ENCODE measurements around the gene GULP1.

GULP1 gene

DNA sequence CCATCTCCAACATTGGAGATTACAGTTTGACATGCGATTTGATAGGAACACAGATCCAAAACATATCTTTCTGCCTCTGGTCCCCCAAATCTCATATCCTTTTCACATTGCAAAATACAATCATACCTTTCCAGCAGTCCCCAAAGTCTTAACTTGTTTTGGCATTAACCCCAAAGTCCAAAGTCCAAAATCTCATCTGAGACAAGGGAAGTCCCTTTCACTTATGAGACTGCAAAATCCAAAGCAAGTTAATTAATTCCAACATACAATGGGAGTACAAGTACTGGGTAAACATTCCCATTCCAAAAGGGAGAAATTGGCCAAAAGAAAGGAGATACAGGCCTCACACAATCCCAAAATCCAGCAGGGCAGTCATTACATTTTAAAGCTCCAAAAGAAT lies 265.4 kb downstream of the GULP1 start:
- TF ChIP-seq CEBPB (IDR thresholded peaks at IDR 0.05) (no peak), RAD21 (IDR thresholded peaks at IDR 0.05; ENCODE audit: low read depth) (no peak), NFIC (IDR thresholded peaks at IDR 0.05) (no peak), EGR1 (IDR thresholded peaks at IDR 0.05) (no peak), TEAD4 (IDR thresholded peaks at IDR 0.05) (no peak), TAF1 (IDR thresholded peaks at IDR 0.05; ENCODE audit: low read depth) (no peak), TCF12 (IDR thresholded peaks at IDR 0.05; ENCODE audit: low read depth) (no peak), YY1 (IDR thresholded peaks at IDR 0.05; ENCODE audit: low read depth) (no peak), REST (IDR thresholded peaks at IDR 0.05; ENCODE audit: low read depth) (no peak), EP300 (IDR thresholded peaks at IDR 0.05; ENCODE audit: borderline replicate concordance) (no peak), ZBTB7A (IDR thresholded peaks at IDR 0.05; ENCODE audit: low read depth) (no peak), FOXM1 (IDR thresholded peaks at IDR 0.05; ENCODE audit: borderline replicate concordance, low read depth) (no peak)
- TF ChIP-seq, protein P1, sequence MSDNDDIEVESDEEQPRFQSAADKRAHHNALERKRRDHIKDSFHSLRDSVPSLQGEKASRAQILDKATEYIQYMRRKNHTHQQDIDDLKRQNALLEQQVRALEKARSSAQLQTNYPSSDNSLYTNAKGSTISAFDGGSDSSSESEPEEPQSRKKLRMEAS (IDR thresholded peaks at IDR 0.05), result no peak

- TF ChIP-seq, protein P1 (IDR thresholded peaks at IDR 0.05), result no peak
- TF ChIP-seq YY1 (IDR thresholded peaks at IDR 0.05; ENCODE audit: low read depth), result no peak
- TF ChIP-seq EGR1 (IDR thresholded peaks at IDR 0.05), result no peak
- TF ChIP-seq FOXM1 (IDR thresholded peaks at IDR 0.05; ENCODE audit: borderline replicate concordance, low read depth), result no peak
- TF ChIP-seq TCF12 (IDR thresholded peaks at IDR 0.05; ENCODE audit: low read depth), result no peak
- no peak for TF ChIP-seq ZBTB7A (IDR thresholded peaks at IDR 0.05; ENCODE audit: low read depth)
- no peak for TF ChIP-seq RAD21 (IDR thresholded peaks at IDR 0.05; ENCODE audit: low read depth)
- no peak for TF ChIP-seq CEBPB (IDR thresholded peaks at IDR 0.05)
- no peak for TF ChIP-seq CREB1 (IDR thresholded peaks at IDR 0.05; ENCODE audit: low read depth)
- TF ChIP-seq, protein P2, sequence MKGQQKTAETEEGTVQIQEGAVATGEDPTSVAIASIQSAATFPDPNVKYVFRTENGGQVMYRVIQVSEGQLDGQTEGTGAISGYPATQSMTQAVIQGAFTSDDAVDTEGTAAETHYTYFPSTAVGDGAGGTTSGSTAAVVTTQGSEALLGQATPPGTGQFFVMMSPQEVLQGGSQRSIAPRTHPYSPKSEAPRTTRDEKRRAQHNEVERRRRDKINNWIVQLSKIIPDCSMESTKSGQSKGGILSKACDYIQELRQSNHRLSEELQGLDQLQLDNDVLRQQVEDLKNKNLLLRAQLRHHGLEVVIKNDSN (IDR thresholded peaks at IDR 0.05), result no peak
- no peak for TF ChIP-seq EP300 (IDR thresholded peaks at IDR 0.05; ENCODE audit: borderline replicate concordance)
- TF ChIP-seq TEAD4 (IDR thresholded peaks at IDR 0.05), result no peak
- TF ChIP-seq NFIC (IDR thresholded peaks at IDR 0.05), result no peak
- no peak for TF ChIP-seq REST (IDR thresholded peaks at IDR 0.05; ENCODE audit: low read depth)
- TF ChIP-seq TAF1 (IDR thresholded peaks at IDR 0.05; ENCODE audit: low read depth), result no peak
Measured at GRCh38 chr2:188561473-188561979, 269.9 kb downstream of the GULP1 start.

GRCh38 chr2:188569431-188570165 lies 277.9 kb downstream of the GULP1 start:
- no peak for TF ChIP-seq EP300 (IDR thresholded peaks at IDR 0.05; ENCODE audit: borderline replicate concordance)
- TF ChIP-seq CREB1 (IDR thresholded peaks at IDR 0.05; ENCODE audit: low read depth), result no peak

- no peak for TF ChIP-seq EGR1 (IDR thresholded peaks at IDR 0.05)
- no peak for TF ChIP-seq TAF1 (IDR thresholded peaks at IDR 0.05; ENCODE audit: low read depth)
- 0 out of 2 replicates have a peak, but pooled peaks have one; percentile 24 for TF ChIP-seq TEAD4 (IDR thresholded peaks at IDR 0.05)
- peak; percentile 68 for TF ChIP-seq CEBPB (IDR thresholded peaks at IDR 0.05)
- peak; percentile 59 for TF ChIP-seq EP300 (IDR thresholded peaks at IDR 0.05; ENCODE audit: borderline replicate concordance)
- peak; percentile 48; the same call in 1 of the 2 replicates for TF ChIP-seq TCF12 (IDR thresholded peaks at IDR 0.05; ENCODE audit: low read depth)
- TF ChIP-seq FOXM1 (IDR thresholded peaks at IDR 0.05; ENCODE audit: borderline replicate concordance, low read depth), result peak; percentile 57; the same call in 1 of the 2 replicates
- 0 out of 2 replicates have a peak, but pooled peaks have one; percentile 10 for TF ChIP-seq NFIC (IDR thresholded peaks at IDR 0.05)
Measured at GRCh38 chr2:188570370-188570769, 278.7 kb downstream of the GULP1 start.

- peak; percentile 13; the same call in 1 of the 2 replicates for TF ChIP-seq CEBPB (IDR thresholded peaks at IDR 0.05)
- no peak for TF ChIP-seq TEAD4 (IDR thresholded peaks at IDR 0.05)
Measured at GRCh38 chr2:188571543-188572303, 280.0 kb downstream of the GULP1 start.

DNA sequence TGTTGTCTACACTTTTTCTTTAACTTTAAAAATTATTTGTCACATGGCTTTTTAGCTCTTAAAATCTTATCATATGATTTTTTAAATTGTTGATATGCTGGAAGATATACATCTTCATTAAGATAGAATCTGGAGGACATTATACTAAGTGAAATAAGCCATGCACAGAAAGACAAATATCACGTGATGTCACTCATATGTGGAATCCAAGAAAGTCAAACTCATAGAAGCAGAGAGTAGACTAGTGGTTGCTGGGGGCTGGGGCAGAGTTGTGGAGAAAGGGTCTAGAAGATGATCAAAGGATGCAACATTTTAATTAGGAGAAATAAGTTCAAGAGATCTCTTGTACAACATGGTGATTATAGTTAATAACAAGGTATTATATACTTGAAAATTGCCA lies 280.9 kb downstream of the GULP1 start:
- TF ChIP-seq NFIC (IDR thresholded peaks at IDR 0.05) (no peak), RAD21 (IDR thresholded peaks at IDR 0.05; ENCODE audit: low read depth) (no peak), YY1 (IDR thresholded peaks at IDR 0.05; ENCODE audit: low read depth) (no peak), ZBTB7A (IDR thresholded peaks at IDR 0.05; ENCODE audit: low read depth) (no peak), TAF1 (IDR thresholded peaks at IDR 0.05; ENCODE audit: low read depth) (no peak), EP300 (IDR thresholded peaks at IDR 0.05; ENCODE audit: borderline replicate concordance) (no peak), EGR1 (IDR thresholded peaks at IDR 0.05) (no peak), FOXM1 (IDR thresholded peaks at IDR 0.05; ENCODE audit: borderline replicate concordance, low read depth) (no peak), TEAD4 (IDR thresholded peaks at IDR 0.05) (no peak), CEBPB (IDR thresholded peaks at IDR 0.05) (no peak), REST (IDR thresholded peaks at IDR 0.05; ENCODE audit: low read depth) (no peak)
- TF ChIP-seq, protein P2 (IDR thresholded peaks at IDR 0.05), result no peak

Data from Ishikawa (cell line).